Fibroblast of skin of scalp (primary cell): Measurements from ENCODE around the gene DTNB.

ENCODE experiments used
- DNase-seq: peaks from one replicate; pipeline ENCODE4 v3.0.0-alpha.2; 2013

DTNB gene

GRCh38 chr2:25362434-25363145 is 310.8 kb downstream of the DTNB start:
- no peak for DNase-seq

GRCh38 chr2:25362049-25362433 is 311.3 kb downstream of the DTNB start:
- DNase-seq, result peak; percentile 91

GRCh38 chr2:25361261-25362048 is 311.9 kb downstream of the DTNB start:
- DNase-seq, result no peak

- DNase-seq, result no peak
These were observed 314.5 kb downstream of the DTNB start for GRCh38 chr2:25358836-25359235.

GRCh38 chr2:25358249-25358815 is 315.0 kb downstream of the DTNB start:
- DNase-seq, result no peak

- DNase-seq, result no peak
These were observed 317.3 kb downstream of the DTNB start for GRCh38 chr2:25356088-25356487.

- no peak for DNase-seq
These were observed 318.1 kb downstream of the DTNB start for GRCh38 chr2:25355270-25355669.

- no peak for DNase-seq
These were observed 319.3 kb downstream of the DTNB start for GRCh38 chr2:25354116-25354515.

GRCh38 chr2:25349397-25349796 is 324.0 kb downstream of the DTNB start:
- peak; percentile 69 for DNase-seq

GRCh38 chr2:25347846-25348245 is 325.5 kb downstream of the DTNB start:
- no peak for DNase-seq

GRCh38 chr2:25347205-25347815 is 326.1 kb downstream of the DTNB start:
- DNase-seq, result no peak

- DNase-seq, result no peak
These were observed 330.1 kb downstream of the DTNB start for GRCh38 chr2:25343187-25343825.

GRCh38 chr2:25342372-25343186 is 330.8 kb downstream of the DTNB start:
- peak; percentile 83 for DNase-seq

- peak; percentile 82 for DNase-seq
These were observed 331.5 kb downstream of the DTNB start, which contains the start of gene DNMT3A for GRCh38 chr2:25341753-25342371. DNMT3A (minus strand) TSS chr2:25341925; CDS start chr2:25313984, 27,941 bp downstream.

- peak; percentile 31 for DNase-seq
These were observed 332.2 kb downstream of the DTNB start for GRCh38 chr2:25341011-25341727.

- peak; percentile 11 for DNase-seq
These were observed 333.0 kb downstream of the DTNB start for GRCh38 chr2:25340181-25340921.

GRCh38 chr2:25339791-25340180 is 333.6 kb downstream of the DTNB start:
- DNase-seq, result no peak

- DNase-seq, result no peak
These were observed 334.1 kb downstream of the DTNB start for GRCh38 chr2:25339211-25339674.

- DNase-seq, result no peak
These were observed 335.0 kb downstream of the DTNB start for GRCh38 chr2:25338401-25338800.

GRCh38 chr2:25337891-25338290 is 335.5 kb downstream of the DTNB start:
- no peak for DNase-seq
